ENCODE data around the gene IRAK2.
"Not testable (repeated sequence)": the region's sequence is repeated elsewhere in the genome, so short reads cannot be mapped to it uniquely, and the experiment has no call there.

IRAK2 gene

DNA sequence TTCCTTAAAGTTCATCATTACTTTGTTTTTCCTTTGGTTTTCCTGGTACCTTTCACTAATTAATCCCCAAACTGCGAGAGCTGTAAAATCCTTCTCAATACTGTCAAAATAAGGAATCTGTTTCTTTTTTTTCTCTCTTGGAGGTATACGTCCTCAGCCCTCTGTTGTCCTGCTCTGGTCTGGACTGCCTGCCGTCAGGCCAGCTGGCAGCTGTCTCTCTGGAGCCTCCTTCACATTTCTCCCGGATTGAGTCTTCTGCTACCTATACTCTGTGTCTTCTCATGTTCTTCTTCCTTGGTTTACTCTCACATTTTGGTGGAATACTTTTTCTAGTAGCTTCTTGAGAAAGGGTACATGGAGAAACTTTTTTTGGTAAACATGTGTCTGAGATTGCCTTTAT is 97.3 kb downstream of the IRAK2 start:
- Mint-ChIP-seq H3K4me3 (no peak overlapping the region), H3K36me3 (ENCODE audit: low read depth) (peaks cover 57% of the 10 kb centered on the region), H3K27me3 (ENCODE audit: low read depth) (no peaks in the 10 kb centered on the region), H3K9me3 (no peaks in the 10 kb centered on the region), H3K27ac (peak overlapping the region; percentile 43), H3K4me1 (ENCODE audit: low read depth) (peaks cover 48% of the 10 kb centered on the region)

DNA sequence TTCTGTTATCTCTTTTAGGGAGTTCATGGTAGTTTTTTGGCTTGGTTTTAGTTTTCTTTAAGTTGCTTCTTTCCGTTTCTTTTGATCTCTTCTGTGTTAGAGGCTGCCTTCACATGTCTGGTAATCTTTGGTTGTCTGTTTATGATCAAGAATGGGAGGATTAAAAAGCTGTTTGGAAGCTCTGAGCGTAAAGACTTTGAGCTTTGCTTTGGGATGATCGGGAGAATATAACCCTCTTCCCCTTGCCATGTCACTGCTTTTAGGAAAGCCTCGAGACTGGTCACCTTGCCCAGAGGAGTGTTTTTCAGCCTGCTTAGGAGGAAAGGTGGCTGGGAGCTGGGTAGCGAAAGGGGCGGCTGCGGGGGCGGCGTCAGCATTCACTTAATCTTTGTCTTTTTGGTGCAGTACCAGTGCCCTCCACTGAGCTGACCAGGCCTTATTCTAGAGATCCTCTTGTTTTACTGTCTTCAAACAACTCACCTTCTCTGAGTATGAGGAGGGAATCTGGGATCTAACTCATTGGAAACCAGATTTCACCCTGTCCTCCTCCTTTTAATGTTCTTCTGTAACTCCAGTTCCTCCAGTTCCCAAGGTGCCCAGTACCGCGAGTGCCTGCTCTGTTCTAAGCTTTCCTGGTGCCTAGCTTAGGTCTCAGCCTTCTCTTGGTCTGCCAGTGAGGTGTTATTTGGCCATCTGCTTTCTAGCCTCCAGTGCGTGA is 99.1 kb downstream of the IRAK2 start:
- H3K36me3 Mint-ChIP-seq (ENCODE audit: low read depth) = peaks cover 62% of the 10 kb centered on the region
- peak overlapping the region; percentile 66 for H3K4me3 Mint-ChIP-seq
- peak overlapping the region; percentile 66 for H3K27ac Mint-ChIP-seq
- H3K4me1 Mint-ChIP-seq (ENCODE audit: low read depth) = peaks cover 54% of the 10 kb centered on the region
- no peaks in the 10 kb centered on the region for H3K27me3 Mint-ChIP-seq (ENCODE audit: low read depth)
- no peaks in the 10 kb centered on the region for H3K9me3 Mint-ChIP-seq

GRCh38 chr3:10265833-10266232 is 101.1 kb downstream of the IRAK2 start:
- peaks cover 61% of the 10 kb centered on the region for H3K36me3 Mint-ChIP-seq (ENCODE audit: low read depth)
- H3K27me3 Mint-ChIP-seq (ENCODE audit: low read depth) = no peaks in the 10 kb centered on the region
- H3K4me3 Mint-ChIP-seq = no peak overlapping the region
- peaks cover 43% of the 10 kb centered on the region for H3K4me1 Mint-ChIP-seq (ENCODE audit: low read depth)
- no peaks in the 10 kb centered on the region for H3K9me3 Mint-ChIP-seq
- no peak overlapping the region for H3K27ac Mint-ChIP-seq

DNA sequence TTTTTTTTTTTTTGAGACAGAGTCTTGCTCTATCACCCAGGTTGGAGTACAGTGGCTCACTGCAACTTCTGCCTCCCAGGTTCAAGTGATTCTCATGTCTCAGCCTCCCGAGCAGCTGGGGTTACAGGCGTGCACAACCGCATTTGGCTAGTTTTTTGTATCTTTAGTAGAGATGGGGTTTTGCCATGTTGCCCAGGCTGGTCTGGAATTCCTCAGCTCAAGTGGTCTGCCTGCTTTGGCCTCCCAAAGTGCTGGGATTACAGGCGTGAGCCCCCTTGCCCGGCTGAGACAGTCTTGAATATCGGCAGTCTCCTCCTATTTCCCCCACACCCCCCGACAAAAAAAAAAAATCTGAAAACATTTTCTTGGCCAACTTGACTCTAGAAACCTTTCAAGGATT is 102.2 kb downstream of the IRAK2 start:
- not testable (repeated sequence) for H3K27ac Mint-ChIP-seq; H3K9me3 Mint-ChIP-seq; H3K4me3 Mint-ChIP-seq; H3K27me3 Mint-ChIP-seq (ENCODE audit: low read depth)
- Mint-ChIP-seq H3K36me3 (ENCODE audit: low read depth) (peaks cover 58% of the 10 kb centered on the region), H3K4me1 (ENCODE audit: low read depth) (peaks cover 38% of the 10 kb centered on the region)

- peaks cover 37% of the 10 kb centered on the region for H3K4me1 Mint-ChIP-seq (ENCODE audit: low read depth)
- H3K4me3 Mint-ChIP-seq = no peak overlapping the region
- no peak overlapping the region for H3K27ac Mint-ChIP-seq
- no peaks in the 10 kb centered on the region for H3K9me3 Mint-ChIP-seq
- peaks cover 54% of the 10 kb centered on the region for H3K36me3 Mint-ChIP-seq (ENCODE audit: low read depth)
- H3K27me3 Mint-ChIP-seq (ENCODE audit: low read depth) = no peaks in the 10 kb centered on the region
Measured at GRCh38 chr3:10268116-10268515, 103.4 kb downstream of the IRAK2 start.

DNA sequence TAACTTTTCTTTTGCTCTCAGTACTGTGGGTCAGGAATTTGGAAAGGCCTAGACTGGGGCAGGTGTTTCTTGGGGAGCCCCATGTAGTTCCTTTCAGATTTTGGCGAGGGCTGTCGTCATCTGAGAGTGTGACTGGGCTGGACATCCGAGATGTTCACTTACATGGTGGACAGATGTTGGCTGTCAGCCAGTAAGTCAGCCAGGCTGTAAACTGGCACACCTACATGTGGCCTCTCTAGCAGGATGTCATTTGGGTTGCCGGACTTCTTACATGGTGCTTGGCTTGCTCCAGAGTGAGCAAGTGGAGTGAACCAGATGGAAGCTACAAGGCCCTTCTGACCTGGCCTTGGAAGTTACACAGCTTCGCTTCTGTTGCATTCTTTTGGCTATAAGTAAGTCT is 104.2 kb downstream of the IRAK2 start:
- Mint-ChIP-seq H3K9me3 (no peaks in the 10 kb centered on the region), H3K36me3 (ENCODE audit: low read depth) (peaks cover 51% of the 10 kb centered on the region), H3K4me1 (ENCODE audit: low read depth) (peaks cover 35% of the 10 kb centered on the region), H3K4me3 (no peak overlapping the region), H3K27me3 (ENCODE audit: low read depth) (no peaks in the 10 kb centered on the region), H3K27ac (no peak overlapping the region)

GRCh38 chr3:10269443-10269842 is 104.7 kb downstream of the IRAK2 start:
- peaks cover 48% of the 10 kb centered on the region for H3K36me3 Mint-ChIP-seq (ENCODE audit: low read depth)
- H3K27ac Mint-ChIP-seq = no peak overlapping the region
- peaks cover 36% of the 10 kb centered on the region for H3K4me1 Mint-ChIP-seq (ENCODE audit: low read depth)
- H3K4me3 Mint-ChIP-seq = no peak overlapping the region
- H3K9me3 Mint-ChIP-seq = no peaks in the 10 kb centered on the region
- H3K27me3 Mint-ChIP-seq (ENCODE audit: low read depth) = no peaks in the 10 kb centered on the region

DNA sequence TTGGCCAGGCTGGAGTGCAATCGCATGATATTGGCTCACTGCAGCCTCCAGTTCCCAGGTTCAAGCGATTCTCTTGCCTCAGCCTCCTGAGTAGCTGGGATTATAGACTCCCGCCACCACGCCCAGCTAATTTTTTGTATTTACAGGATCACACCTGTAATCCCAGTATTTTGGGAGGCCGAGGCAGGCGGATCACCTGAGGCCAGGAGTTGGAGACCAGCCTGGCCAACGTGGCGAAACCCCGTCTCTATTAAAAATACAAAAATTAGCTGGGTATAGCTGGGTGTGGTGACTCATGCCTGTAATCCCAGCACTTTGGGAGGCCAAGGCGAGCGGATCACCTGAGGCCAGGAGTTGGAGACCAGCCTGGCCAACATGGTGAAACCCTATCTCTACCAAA is 107.8 kb downstream of the IRAK2 start:
- peaks cover 30% of the 10 kb centered on the region for H3K4me1 Mint-ChIP-seq (ENCODE audit: low read depth)
- H3K27ac Mint-ChIP-seq; H3K9me3 Mint-ChIP-seq; H3K27me3 Mint-ChIP-seq (ENCODE audit: low read depth); H3K4me3 Mint-ChIP-seq: not testable (repeated sequence)
- H3K36me3 Mint-ChIP-seq (ENCODE audit: low read depth) = peaks cover 46% of the 10 kb centered on the region

DNA sequence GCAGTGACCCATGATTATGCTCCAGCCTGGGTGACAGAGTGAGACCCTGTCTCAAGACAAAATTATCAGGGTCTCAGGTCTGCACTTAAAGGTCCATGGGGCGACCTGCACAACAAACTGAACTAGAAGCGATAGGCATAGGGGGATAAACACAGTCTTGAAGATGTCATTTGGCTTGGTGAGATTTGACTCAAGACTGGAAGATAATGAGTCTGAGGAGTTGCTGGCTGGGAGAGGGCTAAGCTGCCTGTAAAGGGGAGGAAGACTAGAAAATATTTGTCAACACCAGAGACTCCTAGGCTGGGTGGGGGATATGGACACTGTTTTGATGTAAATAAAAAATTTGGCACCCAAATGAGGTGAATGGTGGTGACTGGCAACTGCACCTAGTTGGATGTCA is 108.3 kb downstream of the IRAK2 start:
- Mint-ChIP-seq H3K36me3 (ENCODE audit: low read depth) (peaks cover 48% of the 10 kb centered on the region), H3K27me3 (ENCODE audit: low read depth) (no peaks in the 10 kb centered on the region), H3K9me3 (no peaks in the 10 kb centered on the region), H3K4me1 (ENCODE audit: low read depth) (peaks cover 26% of the 10 kb centered on the region), H3K27ac (no peak overlapping the region), H3K4me3 (peak overlapping the region; percentile 3)

DNA sequence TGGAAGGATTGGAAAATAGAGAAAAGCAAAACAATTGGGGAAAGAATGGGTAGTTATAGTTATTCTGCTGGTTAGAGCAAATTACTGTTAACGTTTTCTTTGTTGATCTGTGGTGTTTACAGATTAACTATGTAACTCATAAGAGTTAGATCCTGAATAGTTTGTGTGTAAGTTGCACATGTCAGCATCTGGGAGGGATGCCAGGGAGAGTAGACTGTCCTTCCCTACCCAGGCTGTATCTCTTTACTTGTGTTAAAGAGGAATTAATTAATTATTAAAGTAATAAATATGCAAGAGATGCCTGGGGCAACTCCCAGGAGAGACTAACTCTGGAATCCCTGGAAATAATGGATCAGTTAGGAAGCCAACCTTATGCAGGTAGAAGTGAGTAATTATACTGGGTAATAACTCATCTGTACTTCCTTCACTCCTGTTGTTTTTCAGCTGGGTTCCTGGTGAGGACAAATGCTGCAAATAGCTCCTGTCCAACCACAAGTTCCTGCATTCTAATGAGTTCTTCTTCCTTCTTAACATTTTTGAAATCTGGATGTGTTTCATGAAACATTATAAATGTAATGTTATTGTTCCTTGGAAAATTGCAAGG is 109.1 kb downstream of the IRAK2 start:
- Mint-ChIP-seq H3K4me3 (peak overlapping the region; percentile 3), H3K36me3 (ENCODE audit: low read depth) (peaks cover 51% of the 10 kb centered on the region), H3K27me3 (ENCODE audit: low read depth) (no peaks in the 10 kb centered on the region), H3K9me3 (no peaks in the 10 kb centered on the region), H3K4me1 (ENCODE audit: low read depth) (peaks cover 25% of the 10 kb centered on the region), H3K27ac (no peak overlapping the region)

- Mint-ChIP-seq H3K27me3 (ENCODE audit: low read depth) (no peaks in the 10 kb centered on the region), H3K4me3 (no peak overlapping the region), H3K36me3 (ENCODE audit: low read depth) (peaks cover 50% of the 10 kb centered on the region), H3K27ac (no peak overlapping the region), H3K4me1 (ENCODE audit: low read depth) (peaks cover 23% of the 10 kb centered on the region), H3K9me3 (no peaks in the 10 kb centered on the region)
Measured at GRCh38 chr3:10274601-10275000, 109.9 kb downstream of the IRAK2 start.

DNA sequence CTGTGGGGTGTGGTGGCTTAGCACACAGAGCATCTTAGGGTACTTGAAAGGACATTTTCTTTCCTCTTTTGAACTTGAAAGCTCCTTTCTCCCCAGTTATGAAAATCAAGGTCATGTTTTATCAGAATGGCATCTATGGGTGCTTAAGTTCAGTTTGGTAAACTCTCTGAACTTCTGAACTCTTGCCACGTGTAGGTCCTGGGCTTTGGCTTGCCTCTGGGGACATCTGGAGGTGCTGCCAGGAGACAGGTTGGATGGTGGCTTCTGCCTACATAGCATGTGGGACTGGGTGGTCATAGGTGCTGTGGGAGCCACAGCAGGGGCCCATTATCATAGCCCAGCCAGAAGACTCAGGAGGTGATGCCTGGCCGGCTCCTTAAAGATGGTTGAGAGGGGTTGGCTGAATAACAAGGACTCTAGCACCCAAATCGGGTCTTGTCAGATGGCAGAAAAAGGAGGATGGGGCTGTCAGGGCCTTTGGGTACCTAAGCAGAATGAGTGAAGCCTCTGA is 112.5 kb downstream of the IRAK2 start:
- Mint-ChIP-seq H3K4me3 (no peak overlapping the region), H3K27ac (no peak overlapping the region), H3K9me3 (no peaks in the 10 kb centered on the region), H3K4me1 (ENCODE audit: low read depth) (peaks cover 25% of the 10 kb centered on the region), H3K36me3 (ENCODE audit: low read depth) (peaks cover 44% of the 10 kb centered on the region), H3K27me3 (ENCODE audit: low read depth) (no peaks in the 10 kb centered on the region)

GRCh38 chr3:10278501-10278900 is 113.8 kb downstream of the IRAK2 start:
- no peaks in the 10 kb centered on the region for H3K27me3 Mint-ChIP-seq (ENCODE audit: low read depth)
- H3K9me3 Mint-ChIP-seq = no peaks in the 10 kb centered on the region
- no peak overlapping the region for H3K27ac Mint-ChIP-seq
- H3K4me3 Mint-ChIP-seq = no peak overlapping the region
- peaks cover 24% of the 10 kb centered on the region for H3K4me1 Mint-ChIP-seq (ENCODE audit: low read depth)
- H3K36me3 Mint-ChIP-seq (ENCODE audit: low read depth) = peaks cover 42% of the 10 kb centered on the region

DNA sequence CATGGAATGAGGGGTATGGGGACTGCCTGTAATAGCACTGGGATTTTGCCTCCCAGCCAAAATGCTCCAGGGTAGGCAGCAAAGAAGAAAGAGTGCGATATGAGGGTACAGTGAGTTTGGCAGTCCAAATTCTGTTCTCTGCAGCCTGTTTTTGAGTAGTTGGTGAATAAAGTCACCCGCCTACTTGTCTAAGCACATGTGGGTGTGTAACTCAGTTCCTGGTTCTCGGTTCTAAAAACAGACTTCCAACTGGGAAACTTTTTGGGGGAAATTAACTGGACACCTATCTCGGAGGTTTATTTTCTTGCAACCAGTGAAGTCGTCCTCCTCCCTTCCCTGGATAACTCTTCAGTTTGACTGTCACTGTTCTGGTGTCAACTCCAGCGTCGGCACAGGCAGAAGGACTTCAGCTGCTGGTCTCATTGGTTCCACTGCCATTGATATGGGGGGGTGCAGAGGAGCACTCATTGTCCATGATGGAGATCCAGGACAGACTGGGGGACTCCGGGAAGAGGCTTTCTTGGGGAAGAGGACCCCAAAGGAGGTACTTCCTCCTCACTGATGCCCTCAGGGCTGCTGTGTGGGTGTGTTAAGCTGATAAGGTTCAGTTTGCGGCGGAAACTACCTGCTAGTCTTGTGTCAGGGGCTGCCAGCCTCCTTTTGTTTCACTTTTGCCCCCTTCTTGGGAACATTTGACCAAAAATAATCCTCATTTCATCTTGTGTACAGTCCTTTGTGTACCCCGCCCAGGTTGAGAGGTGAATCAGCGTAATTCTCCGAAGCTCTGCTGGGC is 114.9 kb downstream of the IRAK2 start:
- Mint-ChIP-seq H3K27me3 (ENCODE audit: low read depth) (no peaks in the 10 kb centered on the region), H3K27ac (no peak overlapping the region), H3K36me3 (ENCODE audit: low read depth) (peaks cover 46% of the 10 kb centered on the region), H3K4me3 (no peak overlapping the region), H3K9me3 (no peaks in the 10 kb centered on the region), H3K4me1 (ENCODE audit: low read depth) (peaks cover 26% of the 10 kb centered on the region)

GRCh38 chr3:10280177-10280529 is 115.4 kb downstream of the IRAK2 start:
- H3K4me1 Mint-ChIP-seq (ENCODE audit: low read depth) = peaks cover 32% of the 10 kb centered on the region
- H3K9me3 Mint-ChIP-seq = no peaks in the 10 kb centered on the region
- H3K4me3 Mint-ChIP-seq = no peak overlapping the region
- peaks cover 48% of the 10 kb centered on the region for H3K36me3 Mint-ChIP-seq (ENCODE audit: low read depth)
- no peak overlapping the region for H3K27ac Mint-ChIP-seq
- no peaks in the 10 kb centered on the region for H3K27me3 Mint-ChIP-seq (ENCODE audit: low read depth)

All from T-helper 1 cell treated with Interleukin-12 subunit alpha and Interleukin-12 subunit beta and Interleukin-4 antibody, amounts not matched to agents 30 μg/mL and 1 μg/mL, for 36 hours (primary cell).